SK-N-MC (cell line): ENCODE measurements around the gene CHRND.

Source experiments
- EZH2 ChIP-seq: fragments of 200-600 bp; sonication (generic); IDR thresholded peaks from one replicate; pipeline ENCODE4 v1.6.1; 2017; ENCODE audit warnings: antibody characterized with exemption
- FOXP2 ChIP-seq: optimal IDR thresholded peaks from 2 replicates; pipeline ENCODE3; 2011; ENCODE audit warnings: mild to moderate bottlenecking, moderate library complexity; ENCODE audit not compliant: insufficient read depth; ENCODE audit errors: extremely low read length, control extremely low read depth
- POLR2AphosphoS5 ChIP-seq: IDR thresholded peaks from 2 replicates; pipeline ENCODE4 v1.6.1; 2012; ENCODE audit warnings: mild to moderate bottlenecking, low read depth, low read length, borderline replicate concordance

GRCh38 chr2:232574674-232575403 lies 48.9 kb downstream of the CHRND start:
- no peak for TF ChIP-seq EZH2
- no peak for TF ChIP-seq POLR2AphosphoS5
- no peak for TF ChIP-seq FOXP2
